HepG2 (cell line): ENCODE measurements around the gene JAKMIP3. TPM values are rescaled to one million over a fixed set of nuclear protein-coding genes. Genes with fewer than 3 reads are reported as not detected.

Source experiments
- ATAC-seq: fragments of 200-7000 bp; cut with Tn5 transposase; 3 replicates; pipeline ENCODE4 v1.9.1; 2020; ENCODE audit warnings: mild to moderate bottlenecking, moderate library complexity
- Bru-seq: library from RNA; stranded (reverse); fragments of 400-500 nt; gene quantifications from one replicate; lab custom pipeline; 2021; lab: Mats Ljungman, UMichigan
- BruChase-seq, 2 experiments: library from RNA; stranded (reverse); fragments of 400-500 nt; gene quantifications; one replicate each; lab custom pipeline; 2021; lab: Mats Ljungman, UMichigan
- BruUV-seq: library from RNA; stranded (reverse); fragments of 400-500 nt; replicated peaks from 2 replicates; lab custom pipeline; 2021; lab: Mats Ljungman, UMichigan
- CTCF ChIA-PET: fragments of 300-600 bp; formaldehyde crosslinking; extraction: SDS; loops from one replicate; lab custom pipeline; 2021; ENCODE audit warnings: low total read pairs, inconsistent platforms, low intra/inter-chr PET ratio; lab: Yijun Ruan, JAX
- POLR2A ChIA-PET: fragments of 350-600 bp; sonication (Branson Sonifier 250); formaldehyde crosslinking; loops from one replicate; lab custom pipeline; 2020; ENCODE audit warnings: antibody characterized with exemption, inconsistent platforms; lab: Yijun Ruan, JAX
- DNase-seq: peaks from one replicate; pipeline ENCODE4 v3.0.0-alpha.2; 2015; ENCODE audit warnings: low spot score
- FAIRE-seq: peaks from 3 replicates; lab custom pipeline; 2011; peaks lifted over from hg19 to GRCh38; lab: Jason Lieb, UNC
- H2AFZ ChIP-seq: one replicate; pipeline ENCODE4 v1.6.1; 2011; ENCODE audit warnings: low read length, inconsistent platforms
- H3K27ac ChIP-seq: fragments of 300-600 bp; 3 replicates; pipeline ENCODE4 v1.8.0; 2011; ENCODE audit warnings: mixed run types, mild to moderate bottlenecking, mixed read lengths, low read length, inconsistent platforms; ENCODE audit not compliant: insufficient read depth; ENCODE audit errors: extremely low read length
- H3K27me3 ChIP-seq, 2 experiments: fragments of 200-600 bp in 1 of 2; 2 replicates in 1 of 2; 3 replicates in 1 of 2; pipeline versions ENCODE4 v1.6.0 to v1.8.0; 2011; ENCODE audit warnings: low read length in 2 of 2, mild to moderate bottlenecking in 2 of 2, moderate library complexity in 2 of 2, inconsistent platforms in 1 of 2; ENCODE audit not compliant: insufficient read depth in 2 of 2, control insufficient read depth in 1 of 2
- H3K36me3 ChIP-seq, 2 experiments: fragments of 200-600 bp in 1 of 2; replicated peaks in 1 of 2; 2 replicates in 1 of 2; 3 replicates in 1 of 2; pipeline versions ENCODE4 v1.5.1 to v1.8.0; 2011; ENCODE audit warnings: low read length in 2 of 2, inconsistent platforms in 1 of 2; ENCODE audit not compliant: insufficient read depth in 2 of 2, control insufficient read depth in 1 of 2
- H3K4me1 ChIP-seq: 2 replicates; pipeline ENCODE4 v1.5.1; 2012; ENCODE audit warnings: low read length, inconsistent platforms; ENCODE audit not compliant: insufficient read depth
- H3K4me2 ChIP-seq: 2 replicates; pipeline ENCODE4 v1.6.0; 2011; ENCODE audit warnings: low read depth, low read length, inconsistent platforms
- H3K4me3 ChIP-seq, 3 experiments: fragments of 200-600 bp in 1 of 3; sonication (generic), shearing (Covaris generic) in 1 of 3; replicated peaks in 1 of 3; 2 replicates each; pipeline ENCODE4 v1.5.1; 2011 to 2016; ENCODE audit warnings: low read length in 3 of 3, inconsistent platforms in 2 of 3, low read depth in 2 of 3, mild to moderate bottlenecking in 2 of 3, control low read depth in 1 of 3, mixed read lengths in 1 of 3; ENCODE audit not compliant: insufficient read depth in 1 of 3
- H3K79me2 ChIP-seq: one replicate; pipeline ENCODE4 v1.6.1; 2011; ENCODE audit warnings: low read length, inconsistent platforms; ENCODE audit not compliant: insufficient read depth
- H3K9ac ChIP-seq: 2 replicates; pipeline ENCODE4 v1.6.0; 2011; ENCODE audit warnings: mild to moderate bottlenecking, low read depth, low read length, inconsistent platforms; ENCODE audit not compliant: insufficient read depth
- H3K9me3 ChIP-seq: 2 replicates; pipeline ENCODE4 v1.5.1; 2012; ENCODE audit warnings: mild to moderate bottlenecking, low read length
- H4K20me1 ChIP-seq: 2 replicates; pipeline ENCODE4 v1.6.0; 2011; ENCODE audit warnings: inconsistent platforms, mild to moderate bottlenecking, low read length, moderate library complexity; ENCODE audit not compliant: insufficient read depth
- AHR ChIP-seq: IDR thresholded peaks from 2 replicates; pipeline ENCODE4 v1.6.1; 2018; ENCODE audit warnings: missing genetic modification reagents, missing compliant biosample characterization
- MAFK ChIP-seq, 2 experiments: IDR thresholded peaks in 1 of 2; conservative IDR thresholded peaks in 1 of 2; 2 replicates each; pipeline ENCODE4 v1.6.1; 2011; ENCODE audit warnings: improper control_type of control experiment in 2 of 2, low read length in 2 of 2
- MTA1 ChIP-seq: sonication (generic); formaldehyde crosslinking; IDR thresholded peaks from 2 replicates; pipeline ENCODE4 v1.4.0; 2020; ENCODE audit warnings: missing genetic modification reagents, mild to moderate bottlenecking, borderline replicate concordance
- NFE2 ChIP-seq: sonication (generic); formaldehyde crosslinking; IDR thresholded peaks from 2 replicates; pipeline ENCODE4 v1.4.0; 2020; ENCODE audit warnings: missing genetic modification reagents
- XRCC5 ChIP-seq: fragments of 200-400 bp; formaldehyde crosslinking; optimal IDR thresholded peaks from 2 replicates; pipeline ENCODE3; 2017; ENCODE audit warnings: mild to moderate bottlenecking, low read length
- ZNF292 ChIP-seq: sonication (generic); formaldehyde crosslinking; IDR thresholded peaks from 2 replicates; pipeline ENCODE4 v1.8.1; 2022; ENCODE audit warnings: mild to moderate bottlenecking, low read depth, missing genetic modification reagents, borderline replicate concordance
- WGBS: methylation state at CpG from one replicate; pipeline ENCODE4 v1.1.6; 2017; ENCODE audit warnings: low lambda C conversion rate; 5-methylcytosine and 5-hydroxymethylcytosine counted together
- in situ Hi-C: cut with HindIII; loops from 2 replicates; pipeline ENCODE4 v1.10.0; 2017; ENCODE audit warnings: low pct_unique_long_range_greater_than_20kb; ENCODE audit not compliant: extremely low pct_ligation_motif_present
- intact Hi-C: fragments of 100-400 bp; cut with micrococcal nuclease; formaldehyde crosslinking; loops from one replicate; pipeline ENCODE4 v1.10.0; 2022; ENCODE audit not compliant: unreplicated experiment
- long read RNA-seq, 2 experiments: library from RNA in 1 of 2; library from polyadenylated mRNA in 1 of 2; stranded (forward) in 1 of 2; unstranded in 1 of 2; transcript quantifications; one replicate each; pipeline ENCODE4 v2.0.0, GENCODE V29; 2019 to 2022
- polyA minus RNA-seq, 3 experiments: library from RNA; depleted of rRNA, polyadenylated mRNA; stranded (reverse); fragments of >200 nt; gene quantifications; 2 replicates each; pipeline ENCODE4 v1.2.3, GENCODE V29; 2011; ENCODE audit warnings: low replicate concordance in 1 of 3
- polyA plus RNA-seq, 8 experiments: library from polyadenylated mRNA; depleted of rRNA in 3 of 8; stranded (reverse) in 7 of 8; unstranded in 1 of 8; fragments of >200 nt; fragmentation: Illumina TruSeq in 4 of 8; extraction: Trizol in 4 of 8; gene quantifications; 2 replicates each; pipeline versions ENCODE4 v1.2.1 to v1.2.3, GENCODE V29; 2011 to 2016; ENCODE audit warnings: low read depth in 4 of 8, missing spikeins in 1 of 8, mixed read lengths in 1 of 8; ENCODE audit not compliant: insufficient read depth in 1 of 8
- total RNA-seq, 5 experiments: library from RNA; depleted of rRNA; stranded (reverse); fragments of >200 nt; fragmentation: Illumina TruSeq; extraction: Trizol; gene quantifications; 2 replicates each; pipeline ENCODE4 v1.2.3, GENCODE V29; 2016; ENCODE audit warnings: low read depth in 1 of 5
- TF ChIP-seq, protein P1 (sequence below): sonication (generic); formaldehyde crosslinking; IDR thresholded peaks from 2 replicates; pipeline ENCODE4 v1.8.0; 2022; ENCODE audit warnings: mild to moderate bottlenecking, missing genetic modification reagents; ENCODE audit not compliant: insufficient replicate concordance
- TF ChIP-seq, protein P2 (sequence below): sonication (generic); formaldehyde crosslinking; IDR thresholded peaks from 2 replicates; pipeline ENCODE4 v1.5.1; 2020; ENCODE audit warnings: mild to moderate bottlenecking, moderate library complexity, missing genetic modification reagents
- TF ChIP-seq, protein P3 (sequence below): sonication (generic); formaldehyde crosslinking; IDR thresholded peaks from 2 replicates; pipeline ENCODE4 v1.4.0; 2020; ENCODE audit warnings: missing genetic modification reagents, mild to moderate bottlenecking, borderline replicate concordance
- TF ChIP-seq, protein P4 (sequence below): sonication (generic); formaldehyde crosslinking; IDR thresholded peaks from 2 replicates; pipeline ENCODE4 v1.4.0; 2020; ENCODE audit warnings: missing genetic modification reagents

The JAKMIP3 gene
- total RNA-seq (2016; rRNA removed; fragmentation: Illumina TruSeq; extraction: Trizol) = 0.04 and 0.11 TPM in 2 replicates
- not detected in 2 replicates for total RNA-seq (2016; cell fraction: cytosol; rRNA removed; fragmentation: Illumina TruSeq; extraction: Trizol; ENCODE audit: low read depth)
- total RNA-seq (2016; cell fraction: insoluble cytoplasmic fraction; rRNA removed; fragmentation: Illumina TruSeq; extraction: Trizol) = 0.11 TPM in 1 of 2 replicates, not detected in the other
- 0.03 TPM in 2 replicates for total RNA-seq (2016; cell fraction: membrane; rRNA removed; fragmentation: Illumina TruSeq; extraction: Trizol)
- total RNA-seq (2016; cell fraction: nucleus; rRNA removed; fragmentation: Illumina TruSeq; extraction: Trizol) = 0.12 and 0.22 TPM in 2 replicates
- 0.03 and 0.12 TPM in 2 replicates for polyA plus RNA-seq (2011; rRNA removed)
- polyA plus RNA-seq (2011; cell fraction: cytosol; rRNA removed) = 0.01 and 0.03 TPM in 2 replicates
- 0.40 and 0.45 TPM in 2 replicates for polyA plus RNA-seq (2011; cell fraction: nucleus; rRNA removed)
- 0.07 and 0.12 TPM in 2 replicates for polyA plus RNA-seq (2012)
- 0.02 TPM in 1 of 2 replicates, not detected in the other for polyA plus RNA-seq (2016; cell fraction: cytosol; fragmentation: Illumina TruSeq; extraction: Trizol; ENCODE audit: low read depth)
- polyA plus RNA-seq (2016; cell fraction: insoluble cytoplasmic fraction; fragmentation: Illumina TruSeq; extraction: Trizol; ENCODE audit: low read depth) = 0.04 and 0.08 TPM in 2 replicates
- polyA plus RNA-seq (2016; cell fraction: membrane; fragmentation: Illumina TruSeq; extraction: Trizol; ENCODE audit: low read depth) = 0.03 TPM in 1 of 2 replicates, not detected in the other
- polyA plus RNA-seq (2016; cell fraction: nucleus; fragmentation: Illumina TruSeq; extraction: Trizol; ENCODE audit: insufficient read depth, low read depth) = 0.45 and 0.53 TPM in 2 replicates
- 0.07 TPM in 1 of 2 replicates, not detected in the other for polyA minus RNA-seq (2011; rRNA and poly(A)+ RNA removed; ENCODE audit: low replicate concordance)
- polyA minus RNA-seq (2011; cell fraction: cytosol; rRNA and poly(A)+ RNA removed) = not detected in 2 replicates
- polyA minus RNA-seq (2011; cell fraction: nucleus; rRNA and poly(A)+ RNA removed) = 0.12 and 0.26 TPM in 2 replicates
- percentile 20 among the genes with signal in this experiment for Bru-seq, nascent RNA
- percentile 21 among the genes with signal in this experiment for BruChase-seq, experiment 1, labeled RNA remaining after a 6-hour chase
- BruChase-seq, experiment 2, labeled RNA remaining after a 2-hour chase = percentile 26 among the genes with signal in this experiment
- long read RNA-seq, experiment 1 = 0 reads
- long read RNA-seq, experiment 2 = 0 reads

DNA sequence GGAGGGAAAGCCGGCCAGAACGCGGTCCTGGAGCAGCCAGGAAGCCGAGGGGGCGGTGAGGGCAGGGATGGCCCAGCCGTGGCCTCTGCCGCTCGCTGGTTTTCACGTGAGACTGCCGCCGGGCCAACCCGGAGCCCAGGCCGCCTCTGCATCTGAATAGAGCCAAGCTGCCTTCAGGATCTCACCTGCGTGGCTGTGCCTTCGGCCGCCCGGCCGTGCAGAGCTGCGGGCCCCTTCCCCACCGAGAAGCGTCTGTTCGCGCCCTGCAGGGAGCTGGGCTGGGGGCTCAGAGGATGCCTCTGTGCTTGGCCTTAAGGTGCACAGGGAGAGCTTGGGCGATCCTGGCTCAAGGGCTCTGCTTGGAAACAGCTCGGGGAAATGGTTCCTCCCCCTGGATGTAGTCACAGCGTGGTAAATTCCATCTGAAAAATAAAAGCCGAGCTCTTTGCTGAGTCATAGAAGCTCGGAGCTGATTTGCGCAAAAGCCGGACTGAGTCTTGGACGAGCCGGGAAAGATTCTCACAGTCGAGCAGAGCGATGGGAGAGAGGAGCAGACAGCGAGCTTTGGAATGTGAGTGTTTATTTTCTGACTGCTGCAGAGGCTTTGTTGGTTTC, at the start of gene JAKMIP3:
TSS of gene JAKMIP3 (plus strand) at position 456 of the 615 bp plus-strand sequence. CDS start 38,863 bp downstream, outside the sequence.
- Histone ChIP-seq H3K9me3 (no peaks in the 10 kb centered on the region), H2AFZ (no peak within 1 kb of the TSS), H3K27me3 (peaks cover 5 to 41% of the 10 kb centered on the region in 2 experiments; a peak in 4 of 5 replicates), H3K27ac (no peak within 1 kb of the TSS), H3K4me2 (peak within 1 kb of the TSS; percentile 88), H3K79me2 (no peaks in the 10 kb centered on the region), H3K4me3 (peak within 1 kb of the TSS; percentile 55 to 71 (median 58)), H3K36me3 (no peaks in the 10 kb centered on the region), H3K9ac (peak within 1 kb of the TSS; percentile 33), H3K4me1 (peaks cover 22% of the 10 kb centered on the region), H4K20me1 (no peaks in the 10 kb centered on the region)
- BruUV-seq = no TSS peak
- in situ Hi-C loops (no loop called here), intact Hi-C loops (no loop called here)
- under 1% methylated on average over 20 of the region's 35 CpGs for WGBS
- ChIA-PET CTCF (no interaction called here), POLR2A (interaction anchor here (0.8 kb wide), 1 partner anchor 84 kb away, joined by 3 read pairs; the partner anchor contains the start of gene BNIP3)
- DNase-seq (peak; percentile 72), FAIRE-seq (peak; percentile 86), ATAC-seq (peak; percentile 86)
- TF ChIP-seq, protein P1, sequence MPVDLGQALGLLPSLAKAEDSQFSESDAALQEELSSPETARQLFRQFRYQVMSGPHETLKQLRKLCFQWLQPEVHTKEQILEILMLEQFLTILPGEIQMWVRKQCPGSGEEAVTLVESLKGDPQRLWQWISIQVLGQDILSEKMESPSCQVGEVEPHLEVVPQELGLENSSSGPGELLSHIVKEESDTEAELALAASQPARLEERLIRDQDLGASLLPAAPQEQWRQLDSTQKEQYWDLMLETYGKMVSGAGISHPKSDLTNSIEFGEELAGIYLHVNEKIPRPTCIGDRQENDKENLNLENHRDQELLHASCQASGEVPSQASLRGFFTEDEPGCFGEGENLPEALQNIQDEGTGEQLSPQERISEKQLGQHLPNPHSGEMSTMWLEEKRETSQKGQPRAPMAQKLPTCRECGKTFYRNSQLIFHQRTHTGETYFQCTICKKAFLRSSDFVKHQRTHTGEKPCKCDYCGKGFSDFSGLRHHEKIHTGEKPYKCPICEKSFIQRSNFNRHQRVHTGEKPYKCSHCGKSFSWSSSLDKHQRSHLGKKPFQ = no peak
- peak; percentile 27; the same call in 1 of the 2 replicates for TF ChIP-seq AHR (CRISPR knock-in tag)
- TF ChIP-seq MAFK (conservative IDR thresholded peaks at IDR 0.05 in 1 of 2, IDR thresholded peaks at IDR 0.05 in 1 of 2; ENCODE audit: low read length in 2 of 2) = peak; percentile 67 to 81
- TF ChIP-seq XRCC5 = peak; percentile 24
- TF ChIP-seq, protein P2, sequence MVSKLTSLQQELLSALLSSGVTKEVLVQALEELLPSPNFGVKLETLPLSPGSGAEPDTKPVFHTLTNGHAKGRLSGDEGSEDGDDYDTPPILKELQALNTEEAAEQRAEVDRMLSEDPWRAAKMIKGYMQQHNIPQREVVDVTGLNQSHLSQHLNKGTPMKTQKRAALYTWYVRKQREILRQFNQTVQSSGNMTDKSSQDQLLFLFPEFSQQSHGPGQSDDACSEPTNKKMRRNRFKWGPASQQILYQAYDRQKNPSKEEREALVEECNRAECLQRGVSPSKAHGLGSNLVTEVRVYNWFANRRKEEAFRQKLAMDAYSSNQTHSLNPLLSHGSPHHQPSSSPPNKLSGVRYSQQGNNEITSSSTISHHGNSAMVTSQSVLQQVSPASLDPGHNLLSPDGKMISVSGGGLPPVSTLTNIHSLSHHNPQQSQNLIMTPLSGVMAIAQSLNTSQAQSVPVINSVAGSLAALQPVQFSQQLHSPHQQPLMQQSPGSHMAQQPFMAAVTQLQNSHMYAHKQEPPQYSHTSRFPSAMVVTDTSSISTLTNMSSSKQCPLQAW = 0 out of 2 replicates have a peak, but pooled peaks have one; percentile 24
- TF ChIP-seq, protein P3, sequence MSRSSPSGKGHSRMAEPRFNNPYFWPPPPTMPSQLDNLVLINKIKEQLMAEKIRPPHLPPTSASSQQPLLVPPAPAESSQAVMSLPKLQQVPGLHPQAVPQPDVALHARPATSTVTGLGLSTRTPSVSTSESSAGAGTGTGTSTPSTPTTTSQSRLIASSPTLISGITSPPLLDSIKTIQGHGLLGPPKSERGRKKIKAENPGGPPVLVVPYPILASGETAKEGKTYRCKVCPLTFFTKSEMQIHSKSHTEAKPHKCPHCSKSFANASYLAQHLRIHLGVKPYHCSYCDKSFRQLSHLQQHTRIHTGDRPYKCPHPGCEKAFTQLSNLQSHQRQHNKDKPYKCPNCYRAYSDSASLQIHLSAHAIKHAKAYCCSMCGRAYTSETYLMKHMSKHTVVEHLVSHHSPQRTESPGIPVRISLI = no peak
- TF ChIP-seq ZNF292 = peak; percentile 50
- TF ChIP-seq, protein P4, sequence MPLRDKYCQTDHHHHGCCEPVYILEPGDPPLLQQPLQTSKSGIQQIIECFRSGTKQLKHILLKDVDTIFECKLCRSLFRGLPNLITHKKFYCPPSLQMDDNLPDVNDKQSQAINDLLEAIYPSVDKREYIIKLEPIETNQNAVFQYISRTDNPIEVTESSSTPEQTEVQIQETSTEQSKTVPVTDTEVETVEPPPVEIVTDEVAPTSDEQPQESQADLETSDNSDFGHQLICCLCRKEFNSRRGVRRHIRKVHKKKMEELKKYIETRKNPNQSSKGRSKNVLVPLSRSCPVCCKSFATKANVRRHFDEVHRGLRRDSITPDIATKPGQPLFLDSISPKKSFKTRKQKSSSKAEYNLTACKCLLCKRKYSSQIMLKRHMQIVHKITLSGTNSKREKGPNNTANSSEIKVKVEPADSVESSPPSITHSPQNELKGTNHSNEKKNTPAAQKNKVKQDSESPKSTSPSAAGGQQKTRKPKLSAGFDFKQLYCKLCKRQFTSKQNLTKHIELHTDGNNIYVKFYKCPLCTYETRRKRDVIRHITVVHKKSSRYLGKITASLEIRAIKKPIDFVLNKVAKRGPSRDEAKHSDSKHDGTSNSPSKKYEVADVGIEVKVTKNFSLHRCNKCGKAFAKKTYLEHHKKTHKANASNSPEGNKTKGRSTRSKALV = peak; percentile 39; the same call in 1 of the 2 replicates
- peak; percentile 64; the same call in 1 of the 2 replicates for TF ChIP-seq NFE2
- TF ChIP-seq MTA1 = 0 out of 2 replicates have a peak, but pooled peaks have one; percentile 5
